ENCODE results near the gene BANF2.

GRCh38 chr20:17734374-17734773 is 34.6 kb downstream of the BANF2 start:
- TF ChIP-seq, protein P1, sequence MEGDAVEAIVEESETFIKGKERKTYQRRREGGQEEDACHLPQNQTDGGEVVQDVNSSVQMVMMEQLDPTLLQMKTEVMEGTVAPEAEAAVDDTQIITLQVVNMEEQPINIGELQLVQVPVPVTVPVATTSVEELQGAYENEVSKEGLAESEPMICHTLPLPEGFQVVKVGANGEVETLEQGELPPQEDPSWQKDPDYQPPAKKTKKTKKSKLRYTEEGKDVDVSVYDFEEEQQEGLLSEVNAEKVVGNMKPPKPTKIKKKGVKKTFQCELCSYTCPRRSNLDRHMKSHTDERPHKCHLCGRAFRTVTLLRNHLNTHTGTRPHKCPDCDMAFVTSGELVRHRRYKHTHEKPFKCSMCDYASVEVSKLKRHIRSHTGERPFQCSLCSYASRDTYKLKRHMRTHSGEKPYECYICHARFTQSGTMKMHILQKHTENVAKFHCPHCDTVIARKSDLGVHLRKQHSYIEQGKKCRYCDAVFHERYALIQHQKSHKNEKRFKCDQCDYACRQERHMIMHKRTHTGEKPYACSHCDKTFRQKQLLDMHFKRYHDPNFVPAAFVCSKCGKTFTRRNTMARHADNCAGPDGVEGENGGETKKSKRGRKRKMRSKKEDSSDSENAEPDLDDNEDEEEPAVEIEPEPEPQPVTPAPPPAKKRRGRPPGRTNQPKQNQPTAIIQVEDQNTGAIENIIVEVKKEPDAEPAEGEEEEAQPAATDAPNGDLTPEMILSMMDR (IDR thresholded peaks at IDR 0.05) = no peak
- no peak for TF ChIP-seq EZH2 (IDR thresholded peaks at IDR 0.05)
